HCT116 (cell line): ENCODE results near the gene LSM12.

Experiments
- CTCF ChIP-seq, 3 experiments: fragments of 200-600 bp in 1 of 3; sonication (generic) in 1 of 3; IDR thresholded peaks in 2 of 3; conservative IDR thresholded peaks in 1 of 3; 2 replicates each; pipeline ENCODE4 v1.5.1; 2012 to 2017; ENCODE audit warnings: low read depth in 2 of 3, low read length in 2 of 3, antibody characterized with exemption in 1 of 3, borderline replicate concordance in 1 of 3, control low read depth in 1 of 3, mild to moderate bottlenecking in 1 of 3, mixed read lengths in 1 of 3, mixed run types in 1 of 3, moderate library complexity in 1 of 3; ENCODE audit not compliant: insufficient read depth in 1 of 3
- ELF1 ChIP-seq: IDR thresholded peaks from 2 replicates; pipeline ENCODE4 v1.6.1; 2012; ENCODE audit warnings: low read depth, borderline replicate concordance
- EZH2 ChIP-seq: fragments of 200-600 bp; sonication (generic); IDR thresholded peaks from 2 replicates; pipeline ENCODE4 v1.6.1; 2017; ENCODE audit warnings: antibody characterized with exemption, mixed run types
- REST ChIP-seq: IDR thresholded peaks from 2 replicates; pipeline ENCODE4 v1.6.1; 2012; ENCODE audit warnings: low read depth

- TF ChIP-seq ELF1, result no peak
- no peak for TF ChIP-seq EZH2
- TF ChIP-seq REST, result no peak
- no peak for TF ChIP-seq CTCF (IDR thresholded peaks at IDR 0.05 in 2 of 3, conservative IDR thresholded peaks at IDR 0.05 in 1 of 3; ENCODE audit: borderline replicate concordance in 1 of 3, insufficient read depth in 1 of 3, low read depth in 2 of 3, low read length in 2 of 3)
These were observed 22.4 kb downstream of the LSM12 start for GRCh38 chr17:44044071-44044470.
